Ureter (tissue), 1 donor: Measurements from ENCODE around the gene B9D1. TPM values are rescaled to one million over a fixed set of nuclear protein-coding genes. Genes with fewer than 3 reads are reported as not detected.

Source experiments
- DNase-seq: peaks from one replicate; pipeline ENCODE4 v3.0.0-alpha.2; 2020; ENCODE audit warnings: low spot score
- total RNA-seq: library from RNA; stranded (reverse); gene quantifications from one replicate; pipeline ENCODE4 v1.2.4, GENCODE V29; 2023
- donor health status: DM: yes; HTN: yes; CAD: no.

B9D1 gene
- total RNA-seq, 1 donor from 2014 or later: 22.7 TPM

GRCh38 chr17:19376811-19377210 is 14.3 kb upstream of the B9D1 start:
- no peak for DNase-seq

- no peak for DNase-seq
Measured at GRCh38 chr17:19375732-19376131, 13.2 kb upstream of the B9D1 start.

- no peak for DNase-seq
Measured at GRCh38 chr17:19374136-19374535, 11.6 kb upstream of the B9D1 start.

- no peak for DNase-seq
Measured at GRCh38 chr17:19372866-19373504, 10.5 kb upstream of the B9D1 start.

- peak; percentile 29 for DNase-seq
Measured at GRCh38 chr17:19372439-19372838, 9.9 kb upstream of the B9D1 start.

GRCh38 chr17:19372011-19372370 is 9.5 kb upstream of the B9D1 start:
- peak; percentile 30 for DNase-seq

GRCh38 chr17:19371259-19372010 is 8.9 kb upstream of the B9D1 start:
- no peak for DNase-seq

- DNase-seq: no peak
Measured at GRCh38 chr17:19370493-19370960, 8.0 kb upstream of the B9D1 start.

GRCh38 chr17:19369846-19370492 is 7.4 kb upstream of the B9D1 start:
- no peak for DNase-seq

GRCh38 chr17:19369107-19369778 is 6.7 kb upstream of the B9D1 start:
- no peak for DNase-seq

- no peak for DNase-seq
Measured at GRCh38 chr17:19368229-19368628, 5.7 kb upstream of the B9D1 start.

GRCh38 chr17:19366637-19366972 is 4.1 kb upstream of the B9D1 start:
- no peak for DNase-seq

- no peak for DNase-seq
Measured at GRCh38 chr17:19365833-19366636, 3.5 kb upstream of the B9D1 start.

GRCh38 chr17:19365499-19365817 is 2.9 kb upstream of the B9D1 start:
- no peak for DNase-seq

GRCh38 chr17:19364699-19365498 is 2.4 kb upstream of the B9D1 start:
- DNase-seq: no peak

GRCh38 chr17:19363460-19364035 is 1.0 kb upstream of the B9D1 start:
- no peak for DNase-seq

- DNase-seq: no peak
Measured at GRCh38 chr17:19363114-19363438, 553 bp upstream of the B9D1 start.

- no peak for DNase-seq
Measured at GRCh38 chr17:19361944-19362276, 613 bp downstream of the B9D1 start.

GRCh38 chr17:19361326-19361725 is 1.2 kb downstream of the B9D1 start:
- DNase-seq: no peak

GRCh38 chr17:19360772-19361171 is 1.8 kb downstream of the B9D1 start:
- no peak for DNase-seq

- DNase-seq: no peak
Measured at GRCh38 chr17:19359856-19360255, 2.7 kb downstream of the B9D1 start.
